Measurements from ENCODE around the gene RFX6.
A peak's percentile ranks its signal among the peaks of the same experiment; 100 is the strongest.

The RFX6 gene

DNA sequence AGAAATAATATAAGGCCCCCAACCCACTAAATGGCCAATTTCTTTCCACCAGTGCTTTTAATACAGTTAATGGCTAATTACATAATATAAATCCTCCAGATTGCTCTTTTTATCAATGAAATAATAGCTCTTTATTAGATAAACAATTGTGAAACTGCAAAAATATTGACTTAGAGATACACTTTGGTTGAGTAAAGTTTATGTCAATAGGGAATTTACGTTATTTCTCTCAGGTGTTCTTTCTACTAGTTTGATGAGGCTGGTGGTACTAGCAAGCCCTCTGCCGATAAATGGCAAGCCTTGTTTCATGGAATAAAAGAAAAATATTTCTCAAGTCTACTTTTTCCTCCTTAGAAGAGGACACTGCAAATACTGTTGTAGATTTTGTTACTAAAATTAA is 18.9 kb downstream of the RFX6 start:
- no peak for DNase-seq (ENCODE audit: low spot score)

DNA sequence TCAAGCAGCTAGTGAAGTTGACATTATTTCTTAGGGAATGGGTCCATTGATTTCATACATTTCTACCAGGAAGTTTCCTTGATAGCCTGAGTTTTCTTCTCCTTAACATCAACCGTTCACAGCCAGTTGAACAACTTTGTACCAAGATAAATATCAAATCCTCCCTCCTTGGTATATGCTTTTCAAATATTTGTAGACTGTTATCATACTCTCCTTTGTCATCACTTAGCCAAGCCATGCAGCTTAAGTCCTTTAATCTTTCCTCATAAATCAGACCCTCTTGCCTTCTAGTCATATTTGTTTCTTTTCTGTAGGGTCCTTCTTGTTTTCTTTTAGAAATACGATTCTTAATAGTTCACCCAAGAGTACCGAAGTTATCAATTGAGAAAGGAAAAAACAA is 25.6 kb downstream of the RFX6 start:
- DNase-seq (ENCODE audit: low spot score), result no peak

DNA sequence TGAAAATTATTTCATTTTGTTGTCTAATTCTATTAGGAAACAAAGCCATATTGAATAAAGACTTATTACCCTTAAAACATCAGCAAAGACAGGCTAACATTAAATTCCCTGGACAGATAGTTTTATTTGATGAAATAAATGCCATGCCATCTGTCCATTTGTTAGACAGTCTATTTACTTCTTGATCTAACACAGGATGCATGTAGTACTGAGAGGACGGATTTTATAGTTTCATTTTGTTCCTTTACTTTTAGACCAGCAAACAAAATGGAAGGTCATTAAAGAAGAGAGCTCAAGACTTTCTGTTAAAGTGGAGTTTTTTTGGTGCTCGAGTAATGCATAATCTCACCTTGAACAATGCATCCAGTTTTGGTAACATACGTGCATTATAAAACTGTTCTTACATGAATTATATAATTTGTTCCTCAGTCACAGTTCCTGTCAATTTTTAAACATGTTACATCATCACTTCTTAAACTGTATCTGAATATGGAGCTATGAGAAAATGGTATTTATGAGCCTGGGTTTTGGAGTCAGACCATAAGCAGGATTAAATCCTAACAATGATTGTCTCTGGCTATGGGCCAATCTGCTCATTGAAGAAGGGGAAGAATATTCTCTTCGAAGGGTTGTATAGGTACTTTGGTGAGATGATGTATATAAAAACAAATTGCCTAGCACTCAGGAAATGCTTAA is 46.0 kb downstream of the RFX6 start:
- DNase-seq (ENCODE audit: low spot score), result no peak

DNA sequence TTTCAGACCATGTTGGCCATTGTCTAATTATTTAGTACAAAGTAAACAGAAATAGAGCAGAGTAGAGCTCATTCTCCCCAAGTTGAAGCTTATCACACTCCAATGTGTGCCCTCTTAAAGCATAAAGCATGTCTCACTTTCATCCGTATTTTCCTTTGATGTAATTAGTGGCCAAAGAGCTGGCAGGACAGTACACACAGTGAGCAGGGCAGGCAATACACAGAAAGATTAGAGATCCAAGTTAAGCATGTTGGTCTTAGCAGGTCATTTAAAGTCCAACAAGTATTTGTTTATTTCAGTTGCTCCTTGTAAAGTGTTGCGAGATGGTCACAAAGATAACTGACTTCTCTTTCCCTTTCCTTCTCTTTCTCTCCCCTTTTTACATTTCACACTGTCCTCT is 47.2 kb downstream of the RFX6 start:
- DNase-seq (ENCODE audit: low spot score), result no peak

DNA sequence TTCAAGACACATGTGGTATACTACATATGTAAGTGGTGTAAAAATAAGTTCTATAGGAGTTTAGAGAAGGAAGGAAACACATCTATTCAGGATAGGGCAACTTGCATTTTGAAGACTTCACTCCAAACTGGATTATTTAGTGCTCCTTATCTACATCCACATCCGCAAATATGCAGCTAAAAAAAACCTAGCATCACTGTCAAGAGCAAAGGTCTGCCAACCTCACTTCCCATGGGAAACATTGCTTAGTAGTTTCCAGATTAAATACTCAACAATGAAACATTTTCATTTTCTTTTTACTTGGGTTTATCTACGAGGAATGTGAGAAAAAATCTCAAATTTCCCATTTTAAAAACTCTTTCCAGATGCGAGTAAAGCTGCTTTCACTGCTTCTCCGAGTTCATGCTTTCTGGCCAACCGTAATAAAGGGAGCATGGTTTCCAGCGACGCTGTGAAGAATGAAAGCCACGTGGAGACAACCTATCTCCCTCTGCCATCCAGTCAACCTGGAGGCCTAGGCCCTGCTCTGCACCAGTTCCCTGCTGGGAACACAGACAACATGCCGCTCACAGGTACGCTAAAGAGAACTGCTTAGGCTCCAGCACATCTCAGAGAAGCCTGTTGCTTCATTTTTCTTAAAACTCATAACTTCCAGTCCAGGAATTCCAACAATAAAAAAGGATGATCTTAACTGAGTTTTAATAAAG is 48.2 kb downstream of the RFX6 start:
- DNase-seq (ENCODE audit: low spot score), result no peak

DNA sequence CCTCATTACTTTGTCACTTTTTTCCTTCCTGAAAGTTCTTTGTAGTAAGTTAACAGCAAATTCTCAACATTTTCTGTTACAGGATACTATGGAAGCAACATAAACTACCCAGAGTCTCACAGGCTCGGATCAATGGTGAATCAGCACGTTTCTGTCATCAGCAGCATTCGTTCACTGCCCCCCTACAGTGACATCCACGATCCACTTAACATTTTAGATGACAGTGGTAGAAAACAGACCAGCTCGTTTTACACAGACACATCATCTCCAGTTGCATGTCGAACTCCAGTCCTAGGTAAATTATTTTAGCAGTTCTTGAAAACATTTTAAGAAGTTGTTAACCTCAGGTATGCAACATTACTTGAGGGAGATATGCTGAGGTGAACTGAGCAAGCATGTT is 51.6 kb downstream of the RFX6 start:
- DNase-seq (ENCODE audit: low spot score), result no peak

DNA sequence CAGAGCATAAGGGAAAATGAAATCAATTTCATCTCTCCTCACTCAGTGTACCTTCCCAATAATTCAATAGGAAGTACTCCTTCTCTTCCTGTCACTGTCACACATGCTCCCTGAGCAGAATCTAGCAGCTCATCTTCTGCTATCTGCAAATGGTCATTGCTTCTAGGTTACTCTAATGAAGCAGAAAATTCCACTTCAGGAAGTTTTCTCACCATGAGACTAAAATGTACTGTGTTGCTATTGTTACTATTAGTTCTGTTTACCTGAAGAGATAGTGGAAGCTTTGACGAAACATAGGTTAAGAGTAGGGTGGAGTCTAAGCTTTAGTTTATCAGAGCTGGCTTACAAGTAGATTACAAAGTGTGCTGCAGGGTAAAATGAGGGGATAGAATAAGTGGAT is 52.8 kb downstream of the RFX6 start:
- no peak for DNase-seq (ENCODE audit: low spot score)

DNA sequence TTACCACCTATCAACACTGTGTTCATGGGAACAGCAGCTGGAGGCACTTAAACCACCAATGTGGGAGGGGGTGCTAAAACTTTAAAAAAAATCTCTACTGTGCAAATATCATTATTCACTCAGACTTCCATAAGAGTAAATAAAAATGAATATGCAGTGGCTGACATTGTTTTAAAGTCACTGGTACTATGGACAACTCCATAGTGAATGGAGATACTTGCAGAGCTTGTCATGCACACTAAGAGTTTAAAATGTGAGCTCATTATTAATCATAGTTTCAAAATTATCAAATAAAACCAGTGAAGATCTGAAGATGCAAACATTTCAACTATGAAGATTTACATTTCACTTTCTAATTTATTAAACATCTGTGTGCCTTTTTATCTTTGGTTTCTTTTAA is 54.4 kb downstream of the RFX6 start:
- DNase-seq (ENCODE audit: low spot score), result no peak

DNA sequence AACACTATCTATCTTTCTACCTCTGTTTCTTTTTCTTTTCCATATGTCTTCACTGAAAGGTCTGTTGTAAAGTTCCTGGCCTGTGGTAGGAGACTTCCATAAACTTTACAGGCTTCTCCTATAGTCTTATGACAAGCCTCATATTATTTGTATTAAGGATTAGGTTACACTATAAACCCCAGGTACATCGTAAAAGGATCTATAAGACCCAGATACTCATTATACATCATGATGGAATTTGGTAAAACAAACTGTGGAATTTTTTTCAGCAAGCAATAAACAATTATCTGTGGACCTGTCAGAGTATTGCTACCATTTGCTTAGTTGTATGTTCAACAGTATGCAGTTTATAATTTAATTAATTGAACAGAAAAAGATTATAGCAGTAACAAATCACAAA is 55.5 kb downstream of the RFX6 start:
- DNase-seq (ENCODE audit: low spot score), result no peak

DNA sequence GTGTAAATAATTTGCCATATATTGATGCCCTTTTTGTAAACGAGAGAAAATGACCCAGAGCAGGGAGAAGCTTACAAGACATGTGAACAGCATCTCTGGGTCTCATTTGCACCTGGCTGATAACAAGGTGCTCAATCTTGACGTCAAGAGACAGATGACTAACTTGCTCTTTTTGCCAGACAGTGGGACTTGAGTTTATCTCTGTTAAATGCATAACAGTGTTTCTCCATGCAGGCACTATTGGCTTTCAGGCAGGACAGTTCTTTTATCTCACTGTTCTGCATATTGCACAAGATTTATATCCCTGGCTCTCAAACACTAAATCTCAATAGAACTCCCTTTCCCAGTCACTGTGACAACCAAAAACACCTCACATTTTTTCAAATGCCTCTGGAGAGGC is 56.4 kb downstream of the RFX6 start:
- no peak for DNase-seq (ENCODE audit: low spot score)

DNA sequence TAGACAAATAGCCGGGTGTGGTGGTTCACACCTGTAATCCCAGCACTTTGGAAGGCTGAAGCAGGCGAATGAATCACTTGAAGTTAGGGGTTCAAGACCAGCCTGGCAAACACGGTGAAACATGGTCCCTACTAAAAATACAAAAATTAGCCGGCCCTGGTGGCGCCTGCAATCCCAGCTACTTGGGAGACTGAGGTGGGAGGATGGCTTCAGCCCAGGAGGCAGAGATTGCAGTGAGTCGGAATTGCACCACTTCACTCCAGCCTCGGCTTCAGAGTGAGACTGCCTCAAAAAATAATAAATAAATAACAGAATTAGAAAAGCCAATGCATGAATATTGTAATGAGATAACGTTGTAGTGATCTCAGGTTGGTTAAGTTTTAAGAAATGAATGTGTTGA is 61.3 kb downstream of the RFX6 start:
- no peak for DNase-seq (ENCODE audit: low spot score)

DNA sequence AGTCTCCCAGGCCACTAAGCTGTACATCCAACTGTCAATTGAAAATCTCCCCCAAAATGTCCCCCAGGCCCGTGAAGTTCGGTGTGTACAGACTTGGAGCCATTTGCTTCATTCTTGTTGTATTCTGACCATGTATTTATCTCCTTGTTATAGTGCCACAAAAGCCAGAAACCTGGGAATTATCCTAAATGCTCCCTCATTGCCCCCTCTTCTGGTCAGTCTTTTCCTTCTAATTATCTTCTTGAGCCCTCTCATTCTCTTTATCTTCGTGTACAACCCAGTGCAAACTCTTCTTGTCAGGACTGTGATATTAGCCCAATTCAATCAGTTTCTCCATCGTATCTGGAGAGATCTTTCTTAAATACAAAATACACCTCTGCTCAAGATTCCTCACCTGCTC is 64.7 kb downstream of the RFX6 start:
- no peak for DNase-seq (ENCODE audit: low spot score)

DNA sequence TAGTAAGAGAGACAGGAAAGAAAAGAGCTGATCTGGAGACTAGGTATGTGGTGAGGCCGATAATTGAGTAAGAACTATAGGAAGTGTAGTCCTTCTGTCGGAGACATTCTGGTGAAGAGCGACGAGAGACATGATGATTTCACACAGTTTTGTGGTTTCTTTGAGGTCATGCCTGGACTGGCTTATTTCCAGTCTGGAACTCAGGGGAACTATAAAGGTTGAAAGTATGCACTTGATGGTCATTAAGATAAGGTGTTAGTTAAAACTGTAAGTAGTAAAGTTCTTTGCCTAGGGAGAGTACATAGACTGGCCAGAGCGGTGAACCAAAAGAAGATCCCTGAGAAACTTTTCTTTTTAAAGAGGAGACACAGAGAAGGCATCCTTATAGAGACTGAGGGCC is 68.8 kb downstream of the RFX6 start:
- no peak for DNase-seq (ENCODE audit: low spot score)

DNA sequence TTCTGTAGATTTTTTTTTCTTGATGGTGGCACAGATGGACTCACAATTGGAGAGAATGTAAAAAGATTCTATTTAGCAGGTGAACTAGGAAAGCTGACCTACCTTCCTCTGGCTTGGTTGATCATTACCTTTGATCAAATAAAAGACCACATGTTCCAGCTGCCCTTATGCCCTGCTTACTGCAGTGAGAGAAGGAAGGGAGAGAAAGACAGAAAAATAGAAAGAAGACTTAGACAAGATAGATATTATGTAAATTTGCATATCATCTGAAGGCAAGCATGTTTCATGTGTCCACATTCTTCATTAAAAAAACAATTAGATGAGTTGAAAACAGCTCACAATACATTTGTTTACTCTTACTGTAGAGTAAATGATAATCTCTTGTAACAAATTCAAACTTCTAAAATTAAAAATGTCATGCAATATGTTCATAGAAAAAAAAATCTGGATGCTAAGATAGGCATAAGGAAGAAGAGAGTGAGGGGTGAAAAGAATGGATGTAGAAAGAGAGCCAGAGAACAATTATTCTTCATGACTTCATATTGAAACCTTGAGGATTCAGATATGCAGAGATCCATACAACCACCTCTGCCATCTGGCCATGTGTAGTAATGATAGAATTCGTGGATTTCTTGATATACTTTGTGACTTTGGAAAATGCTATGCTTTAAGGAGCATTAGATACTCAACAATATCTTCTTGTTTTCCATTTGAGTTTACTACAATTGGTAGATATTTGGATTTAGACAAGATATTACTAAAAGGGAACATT is 71.7 kb downstream of the RFX6 start:
- no peak for DNase-seq (ENCODE audit: low spot score)

DNA sequence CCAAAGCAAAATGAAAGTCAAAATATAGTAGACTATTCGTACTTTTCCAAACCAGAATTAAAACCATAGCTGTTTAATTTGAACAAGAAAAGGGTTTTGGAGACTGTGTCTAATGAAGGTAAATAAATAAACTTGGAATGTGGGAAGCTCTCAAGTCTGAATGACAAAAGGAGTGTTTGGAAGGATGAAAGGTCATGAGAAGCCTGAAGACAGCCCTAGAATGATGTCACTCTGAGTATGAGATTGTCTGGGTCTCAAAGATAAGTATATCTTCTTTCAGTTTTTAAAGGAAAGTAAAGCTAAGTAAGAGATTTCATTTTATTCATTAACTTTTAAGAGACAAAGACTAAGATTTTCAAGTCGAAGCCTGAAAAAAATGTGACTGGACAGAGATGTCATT is 72.9 kb downstream of the RFX6 start:
- no peak for DNase-seq (ENCODE audit: low spot score)

DNA sequence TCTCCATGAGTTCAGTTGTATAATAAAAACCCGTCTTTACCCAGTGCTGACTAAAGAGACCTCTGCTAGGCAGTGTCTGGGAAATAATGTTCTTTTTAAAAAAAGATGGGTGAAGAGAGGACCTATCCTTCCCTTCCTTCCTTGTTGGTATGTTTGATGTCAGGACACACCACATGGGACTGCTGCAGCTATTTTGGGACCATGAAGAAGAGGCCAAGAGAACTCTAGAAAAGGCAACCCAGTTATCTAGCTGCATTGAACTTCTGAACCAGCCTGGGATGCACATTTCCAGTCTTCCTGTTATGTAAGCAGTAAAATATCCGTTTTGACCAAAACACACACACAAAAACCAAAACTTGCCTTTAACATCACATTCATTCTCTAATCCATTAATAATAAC is 77.3 kb downstream of the RFX6 start:
- no peak for DNase-seq (ENCODE audit: low spot score)

DNA sequence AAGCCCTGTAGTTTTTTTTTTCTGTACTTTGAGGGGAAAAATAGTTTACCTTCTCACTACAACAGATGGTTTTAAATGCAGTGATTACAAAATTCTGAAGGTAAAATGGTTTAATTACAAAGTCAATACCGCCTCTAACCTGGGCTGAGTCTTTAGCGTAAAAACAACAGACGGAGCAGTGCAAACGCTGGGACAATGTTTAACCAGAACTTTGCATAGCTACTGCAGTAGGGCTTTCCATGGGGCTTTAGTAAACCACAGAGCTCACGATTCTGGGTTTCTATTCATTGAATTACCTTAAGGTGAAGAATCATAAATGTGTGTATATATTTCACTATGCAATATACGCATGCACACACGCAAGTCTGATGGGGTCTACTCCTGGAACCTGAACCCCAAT is 77.9 kb downstream of the RFX6 start:
- no peak for DNase-seq (ENCODE audit: low spot score)

DNA sequence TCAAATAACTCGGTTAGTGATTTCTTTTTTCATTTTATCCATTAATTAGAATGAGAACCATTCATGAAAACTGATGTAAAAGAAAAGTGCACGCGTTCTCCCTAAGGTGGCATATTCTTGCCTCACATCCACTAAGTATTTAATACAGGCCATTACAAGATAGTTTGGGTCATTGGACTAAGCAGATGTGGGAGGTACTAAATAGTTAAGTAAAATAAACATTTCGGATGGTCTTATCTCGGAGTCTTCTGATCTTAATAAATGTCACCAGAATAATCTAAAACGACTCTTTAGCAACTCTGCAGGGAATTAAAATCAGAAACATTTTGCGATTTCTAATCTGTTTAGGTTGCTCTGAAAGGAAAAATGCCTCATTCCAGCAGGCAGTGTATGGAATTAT is 78.7 kb downstream of the RFX6 start:
- no peak for DNase-seq (ENCODE audit: low spot score)

DNA sequence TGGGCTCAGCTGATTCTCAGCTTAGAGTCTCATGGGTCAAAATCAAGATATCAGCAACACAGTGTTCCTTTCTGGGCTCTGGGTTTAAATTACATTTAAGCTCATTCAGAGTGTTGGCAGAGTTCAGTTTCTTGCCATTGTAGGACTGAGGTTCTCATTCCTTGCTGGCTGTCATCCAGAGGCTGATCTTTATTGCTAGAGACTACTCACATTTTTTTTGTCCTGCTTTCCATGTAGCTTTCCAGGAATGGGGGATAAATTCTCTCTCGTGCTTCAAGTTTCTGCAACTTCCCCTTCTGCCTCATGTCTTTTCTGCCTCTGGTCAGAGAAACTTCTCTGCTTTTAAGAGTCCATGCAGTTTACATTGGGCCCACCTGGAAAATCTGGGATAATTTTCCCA is 86.9 kb downstream of the RFX6 start:
- no peak for DNase-seq (ENCODE audit: low spot score)

DNA sequence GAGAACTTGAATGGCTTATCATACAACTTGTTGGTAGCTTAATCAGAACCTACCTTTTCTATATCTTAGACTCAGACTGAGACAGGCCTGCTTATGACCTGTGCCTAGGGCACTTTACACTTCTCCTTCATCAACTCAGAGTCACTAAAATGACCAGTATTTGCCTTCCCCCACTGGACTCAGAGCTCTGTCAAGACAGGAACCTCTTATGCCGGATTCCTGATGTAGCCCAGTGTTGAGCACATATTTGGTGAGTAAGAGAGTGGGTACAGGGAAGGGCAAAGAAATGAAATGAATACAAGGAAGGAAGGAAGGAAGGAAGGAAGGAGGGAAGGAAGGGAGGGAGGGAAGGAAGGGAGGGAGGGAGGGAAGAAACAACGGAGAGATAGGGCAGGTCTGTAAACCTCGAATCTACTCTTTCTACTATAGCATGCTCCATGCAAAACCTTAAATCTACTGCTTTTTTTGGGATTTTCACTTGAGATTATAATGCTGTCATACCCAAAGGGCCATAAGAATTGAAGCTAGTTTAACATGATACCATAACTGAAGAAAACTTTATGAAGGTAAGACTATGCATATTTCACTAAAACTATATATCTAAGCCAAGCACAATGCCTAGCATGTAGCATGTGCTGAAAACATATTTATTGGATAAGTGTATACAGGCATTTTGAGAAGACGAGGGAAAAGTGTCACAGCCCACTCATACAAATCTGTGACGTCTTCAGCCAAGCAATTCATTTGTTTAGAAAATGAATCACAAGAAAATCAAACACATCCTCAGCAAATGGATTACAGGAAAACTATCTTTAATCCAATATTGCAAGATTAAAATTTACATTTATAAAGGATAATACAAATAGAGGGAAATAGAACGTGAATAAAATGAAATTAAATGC is 89.9 kb downstream of the RFX6 start:
- DNase-seq (ENCODE audit: low spot score), result no peak

DNA sequence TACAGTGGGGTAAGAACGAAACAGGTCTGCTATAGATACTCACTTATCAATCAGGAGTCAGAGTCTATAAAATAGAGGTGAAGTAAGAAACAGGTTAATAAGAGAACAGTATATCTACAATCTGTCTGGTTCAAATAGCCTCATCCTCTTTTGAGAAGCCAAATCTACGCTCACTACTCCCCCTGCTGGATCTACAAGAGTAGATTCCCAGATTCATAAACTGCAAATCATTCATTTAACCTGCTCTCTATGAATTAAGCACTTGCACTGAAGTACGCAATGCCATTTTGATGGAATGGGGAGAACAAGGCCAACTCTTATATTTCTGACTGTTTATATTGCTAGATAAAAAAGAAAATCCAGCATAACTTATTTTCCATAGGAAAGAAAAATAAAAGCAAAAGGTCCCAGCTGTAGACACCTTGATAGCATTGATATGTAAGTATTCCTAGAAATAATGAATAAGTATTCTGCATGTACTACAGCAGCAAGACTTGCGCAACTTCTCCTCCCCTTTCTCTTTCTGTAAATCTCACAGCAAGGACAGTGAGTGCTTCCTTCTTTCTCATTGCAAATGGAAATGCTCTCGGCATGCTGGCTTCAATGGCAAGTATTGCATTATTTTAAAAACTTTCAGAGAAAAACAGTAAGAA is 92.3 kb downstream of the RFX6 start:
- peak; percentile 67 for DNase-seq (ENCODE audit: low spot score)

DNA sequence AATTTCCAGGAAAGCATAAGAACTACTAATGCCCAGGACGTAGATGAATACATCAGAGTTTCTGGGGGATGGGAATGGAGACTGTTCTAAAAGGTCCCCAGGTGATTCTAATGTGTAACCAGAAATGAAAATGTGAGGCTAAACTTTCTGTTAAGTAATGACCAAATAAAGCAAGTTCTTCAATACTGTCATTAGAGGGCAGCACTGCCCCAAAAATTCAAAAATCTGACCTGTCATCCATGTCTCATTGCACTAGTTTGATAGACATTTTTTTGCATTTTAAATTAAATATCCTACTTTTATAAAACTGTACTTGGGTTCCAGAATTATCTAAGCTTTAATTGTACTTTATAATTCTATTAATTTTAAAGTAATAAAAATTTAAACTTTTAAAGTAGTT is 94.9 kb downstream of the RFX6 start:
- peak; percentile 76 for DNase-seq (ENCODE audit: low spot score)
